ENCODE measurements around the gene SIL1.
"Not testable (repeated sequence)": the region's sequence is repeated elsewhere in the genome, so short reads cannot be mapped to it uniquely, and the experiment has no call there.

Gene SIL1

DNA sequence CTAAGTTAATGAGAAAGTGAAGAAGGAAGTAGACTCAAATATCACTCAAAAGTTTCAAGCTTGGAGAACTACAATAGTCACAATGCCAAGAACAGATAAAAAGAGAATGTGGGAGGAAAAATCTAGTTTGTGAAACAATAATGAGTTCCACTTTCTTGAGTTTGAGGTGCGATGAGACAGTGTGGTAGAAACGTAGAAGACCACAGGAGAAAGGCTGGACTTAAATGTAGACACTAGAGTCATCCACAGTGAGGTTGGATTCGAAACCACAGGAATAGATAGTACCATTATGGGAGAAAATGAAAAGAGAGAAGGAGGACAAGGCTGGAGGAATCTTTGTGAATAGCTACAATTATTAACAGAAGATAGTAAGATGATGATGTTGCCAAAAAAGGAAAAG, 182.0 kb downstream of the SIL1 start:
- no peak for DNase-seq

DNA sequence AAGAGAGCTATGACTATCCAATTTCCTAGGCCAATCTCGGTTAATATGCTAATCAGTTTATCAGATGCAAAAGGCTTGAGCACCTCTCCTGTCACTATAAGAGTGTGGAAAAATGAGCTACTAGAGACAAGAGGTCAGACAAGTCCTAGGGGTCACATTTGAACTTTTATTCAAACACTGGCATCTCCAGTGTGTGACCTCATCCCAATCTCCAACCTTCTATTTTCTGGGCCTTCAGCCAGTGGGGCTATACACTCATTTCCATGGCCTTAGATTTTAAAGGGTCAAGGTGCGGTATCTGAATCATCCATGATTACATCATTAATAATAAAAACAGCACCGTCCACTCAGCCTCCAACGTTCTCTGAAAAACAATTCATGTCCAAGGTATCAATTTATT, 183.4 kb downstream of the SIL1 start:
- peak; percentile 60 for DNase-seq

DNA sequence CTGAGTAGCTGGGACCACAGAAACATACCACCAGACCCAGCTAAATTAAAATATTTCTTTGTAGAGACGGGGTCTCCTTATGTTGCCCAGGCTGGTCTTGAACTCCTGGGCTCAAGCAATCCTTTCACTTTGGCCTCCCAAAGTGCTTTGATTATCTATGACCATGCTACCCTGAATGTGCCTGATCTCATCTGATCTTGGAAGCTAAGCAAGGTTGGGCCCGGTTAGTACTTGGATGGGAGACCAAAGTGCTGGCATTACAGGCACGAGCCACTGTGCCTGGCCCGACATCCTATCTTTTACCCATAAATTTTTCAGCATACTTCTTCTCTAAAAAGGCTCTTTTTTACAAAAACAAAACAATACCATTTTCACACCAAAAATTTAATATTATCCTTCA, 186.0 kb downstream of the SIL1 start:
- DNase-seq, result no peak

DNA sequence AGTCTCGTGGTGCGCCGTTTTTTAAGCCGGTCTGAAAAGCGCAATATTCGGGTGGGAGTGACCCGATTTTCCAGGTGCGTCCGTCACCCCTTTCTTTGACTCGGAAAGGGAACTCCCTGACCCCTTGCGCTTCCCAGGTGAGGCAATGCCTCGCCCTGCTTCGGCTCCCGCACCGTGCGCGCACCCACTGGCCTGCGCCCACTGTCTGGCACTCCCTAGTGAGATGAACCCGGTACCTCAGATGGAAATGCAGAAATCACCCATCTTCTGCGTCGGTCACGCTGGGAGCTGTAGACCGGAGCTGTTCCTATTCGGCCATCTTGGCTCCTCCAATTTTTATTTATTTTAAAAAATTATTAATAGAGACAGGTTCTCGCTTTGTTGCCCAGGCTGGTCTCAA, 187.0 kb downstream of the SIL1 start:
- not testable (repeated sequence) for DNase-seq

DNA sequence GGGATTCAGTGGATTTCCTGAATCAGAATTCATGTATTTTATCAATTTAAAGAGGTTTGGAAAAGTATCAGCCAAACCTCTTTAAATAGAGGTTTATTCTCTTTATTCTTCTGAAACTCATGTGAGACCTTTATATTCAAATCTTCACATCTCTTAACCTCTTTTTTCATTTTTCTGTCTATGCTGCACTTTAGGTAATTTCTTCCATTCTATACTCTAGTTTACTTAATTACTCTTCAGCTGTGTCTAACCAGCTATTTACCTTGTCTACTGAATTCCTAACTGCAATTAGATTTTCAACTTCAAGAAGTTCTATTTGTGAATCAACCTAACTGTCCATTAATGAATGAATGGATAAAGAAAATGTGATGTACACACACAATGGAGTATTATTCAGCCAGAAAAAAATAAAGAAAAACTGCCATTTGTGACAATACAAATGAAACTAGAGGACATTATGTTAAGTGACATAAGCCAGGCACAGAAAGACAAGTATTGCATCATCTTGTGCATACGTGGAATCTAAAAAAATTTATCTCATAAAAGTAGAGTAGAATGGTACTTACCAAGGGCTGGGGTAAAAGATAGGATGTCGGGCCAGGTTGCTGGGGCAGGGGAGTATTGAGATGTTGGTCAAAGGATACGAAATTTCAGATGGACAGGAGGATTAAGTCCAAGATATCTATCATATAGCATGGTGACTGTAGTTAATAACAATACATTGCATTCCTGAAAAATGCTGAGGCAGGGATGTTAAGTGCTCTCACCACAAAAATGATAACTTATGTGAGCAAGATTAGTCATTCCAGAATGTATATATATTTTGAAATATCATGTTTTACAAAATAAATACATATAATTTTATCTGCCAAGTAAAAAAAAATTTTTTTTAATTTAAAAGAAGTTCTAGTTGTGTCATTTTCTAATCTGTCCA, 193.5 kb downstream of the SIL1 start:
- DNase-seq, result peak; percentile 48

DNA sequence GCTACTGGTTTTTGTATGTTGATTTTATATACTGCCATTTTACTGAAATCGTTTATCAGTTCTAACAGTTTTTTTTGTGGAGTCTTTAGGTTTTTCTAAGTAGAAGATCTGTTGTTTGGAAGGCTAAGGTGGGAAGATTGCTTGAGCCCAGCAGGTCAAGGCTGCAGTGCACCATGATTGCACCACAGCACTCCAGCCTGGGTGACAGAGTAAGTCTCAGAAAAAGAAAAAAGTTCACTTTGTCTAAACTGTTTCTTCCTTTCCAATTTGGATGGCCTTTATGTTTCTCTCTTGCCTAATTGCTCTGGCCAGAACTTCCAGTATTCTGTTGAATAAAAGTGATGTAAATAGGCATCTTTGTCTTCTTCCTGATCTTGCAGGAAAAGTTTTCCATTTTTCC, 198.5 kb downstream of the SIL1 start:
- no peak for DNase-seq

DNA sequence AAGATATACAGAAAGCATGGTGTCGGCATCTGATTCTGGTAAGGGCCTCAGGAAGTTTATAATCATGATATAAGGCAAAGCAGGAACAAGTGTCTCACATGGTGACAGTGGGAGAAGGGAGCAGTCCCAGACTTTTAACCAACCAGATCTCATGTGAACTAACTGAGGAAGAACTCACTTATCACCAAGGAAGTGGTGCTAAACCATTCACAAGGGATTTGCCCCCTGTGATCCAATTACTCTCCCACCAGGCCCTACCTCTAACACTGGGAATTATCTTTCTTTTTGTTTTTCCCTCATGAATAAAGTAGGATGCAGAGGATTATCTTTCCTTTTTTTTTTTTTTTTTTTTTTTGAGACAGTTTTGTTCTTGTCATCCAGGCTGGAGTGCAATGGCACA, 199.6 kb downstream of the SIL1 start:
- no peak for DNase-seq

DNA sequence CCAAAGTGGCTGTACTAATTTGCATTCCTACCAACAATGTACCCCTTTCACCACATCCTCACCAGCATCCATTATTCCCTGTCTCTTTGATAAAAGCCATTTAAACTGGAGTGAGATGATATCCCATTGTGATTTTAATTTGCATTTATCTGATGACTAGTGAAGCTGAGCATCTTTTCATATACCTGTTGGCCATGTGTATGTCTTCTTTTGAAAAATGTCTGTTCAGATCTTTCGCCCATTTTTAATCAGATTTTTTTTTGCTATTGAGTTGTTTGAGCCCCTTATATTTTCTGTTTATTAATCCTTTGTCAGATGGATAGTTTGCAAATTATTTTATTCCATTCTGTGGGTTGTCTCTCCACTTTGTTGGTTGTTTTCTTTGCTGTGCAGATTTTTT, 202.0 kb downstream of the SIL1 start:
- no peak for DNase-seq

DNA sequence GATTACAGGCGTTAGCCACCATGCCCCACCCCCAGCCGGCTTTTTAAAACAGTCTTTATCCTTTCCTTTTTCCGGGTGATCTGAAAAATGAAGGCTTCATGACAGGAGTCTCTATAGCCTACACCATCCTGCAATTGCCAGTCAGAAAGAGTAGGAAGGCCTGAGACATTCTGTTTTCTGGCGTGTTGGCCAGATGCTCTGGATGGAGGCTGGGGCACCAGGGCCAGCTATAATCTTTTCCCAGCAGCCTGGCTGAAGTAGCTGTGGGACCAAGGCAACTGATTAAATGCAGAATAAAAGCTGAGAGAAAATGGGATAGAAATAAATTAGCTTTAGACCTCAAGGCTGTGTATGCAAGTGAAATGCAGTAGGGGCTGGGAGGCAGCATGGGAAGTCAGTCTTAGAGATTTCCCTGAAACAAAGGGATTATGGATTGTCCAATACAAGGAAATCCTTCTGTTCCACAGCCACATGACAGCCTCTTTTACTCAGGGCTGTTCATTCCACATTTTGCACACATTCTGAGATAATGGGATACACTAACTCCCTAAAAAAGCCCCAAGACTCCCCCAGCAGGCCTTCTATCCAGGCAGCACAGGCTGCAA, 207.1 kb downstream of the SIL1 start:
- DNase-seq, result no peak

DNA sequence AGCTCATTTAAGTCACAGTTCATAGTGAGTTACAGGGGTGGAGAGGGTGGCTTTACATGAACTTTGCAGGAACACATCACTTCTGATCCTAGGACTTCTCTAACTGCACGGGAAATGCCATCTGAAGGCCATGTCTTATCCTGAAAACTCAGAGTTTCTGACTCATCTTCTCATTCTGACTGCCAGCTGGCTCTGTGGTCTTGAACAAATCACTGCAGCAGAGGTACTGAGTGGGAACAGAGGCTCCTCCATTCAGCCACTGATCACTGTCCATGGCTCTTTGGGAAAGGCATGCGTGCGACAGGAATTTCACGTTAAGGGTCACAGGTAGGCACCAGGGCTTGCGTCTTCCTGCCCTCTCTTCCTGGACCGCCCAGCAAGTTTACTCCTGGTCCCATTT, 208.4 kb downstream of the SIL1 start:
- DNase-seq, result peak; percentile 65

DNA sequence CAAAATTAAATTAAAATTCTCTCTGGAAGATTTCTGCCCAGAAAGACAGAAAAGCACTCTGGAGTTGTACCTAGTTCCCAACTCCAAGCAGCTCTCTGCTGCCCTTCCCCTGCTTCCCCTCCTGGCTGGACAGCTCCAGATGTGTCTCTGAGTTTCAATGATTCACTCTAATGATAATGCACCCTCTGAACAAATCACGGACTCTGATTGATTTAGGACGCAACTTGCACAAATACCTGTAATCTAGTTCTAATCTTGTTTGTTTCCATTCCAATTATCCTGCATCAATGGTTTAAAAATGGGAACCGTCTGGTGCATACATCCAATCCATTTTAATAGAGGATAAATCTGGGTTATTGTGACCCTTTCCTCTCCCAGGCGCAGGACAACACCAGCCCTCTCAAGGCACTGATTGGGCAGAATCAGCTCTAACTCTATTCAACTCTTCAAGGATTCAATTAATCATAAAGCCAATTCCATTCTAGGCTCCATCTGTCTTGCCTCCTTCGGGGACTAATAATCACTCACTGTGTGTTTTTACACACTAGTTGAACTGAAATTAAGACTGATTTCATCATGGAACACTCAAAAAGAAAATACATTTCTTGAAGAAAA, 211.9 kb downstream of the SIL1 start:
- no peak for DNase-seq

DNA sequence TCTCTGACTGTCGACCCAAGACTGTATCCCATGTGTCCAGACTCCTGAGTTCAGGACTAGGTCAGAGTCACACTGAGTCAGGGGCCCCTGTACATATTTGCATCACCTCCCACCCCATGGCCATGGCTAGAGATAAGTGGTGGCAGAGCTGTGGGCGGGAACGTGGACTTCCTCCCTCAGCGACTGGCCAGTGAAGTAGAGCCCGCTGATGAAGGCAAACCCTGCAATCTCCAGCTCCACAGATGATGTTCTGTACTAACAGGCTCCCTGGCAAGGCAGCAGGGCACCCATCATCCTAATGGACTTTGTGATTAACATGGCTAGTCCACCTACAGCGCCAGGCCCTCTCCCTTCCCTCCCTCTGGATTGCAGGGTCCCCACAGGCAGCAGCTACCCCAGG, 212.5 kb downstream of the SIL1 start:
- no peak for DNase-seq

DNA sequence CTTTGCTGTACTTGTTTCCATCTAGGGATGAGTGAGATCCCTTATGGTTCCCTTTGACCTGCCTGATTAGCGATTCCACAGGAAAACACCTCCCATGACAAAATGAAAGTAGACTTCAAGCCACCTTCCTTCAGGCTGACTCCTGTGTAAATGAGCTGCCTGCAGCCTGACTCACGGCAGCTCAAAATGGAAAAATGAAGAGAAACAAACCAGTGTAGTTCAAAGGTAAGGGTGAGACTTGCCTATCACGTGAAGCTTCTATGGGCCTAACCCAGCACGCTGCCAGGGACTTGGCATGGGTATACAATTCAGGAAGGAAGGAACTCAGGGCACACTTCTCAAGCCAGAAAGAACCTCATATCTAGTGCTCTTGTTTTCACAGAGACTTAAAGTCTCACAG, 212.9 kb downstream of the SIL1 start:
- DNase-seq, result no peak

DNA sequence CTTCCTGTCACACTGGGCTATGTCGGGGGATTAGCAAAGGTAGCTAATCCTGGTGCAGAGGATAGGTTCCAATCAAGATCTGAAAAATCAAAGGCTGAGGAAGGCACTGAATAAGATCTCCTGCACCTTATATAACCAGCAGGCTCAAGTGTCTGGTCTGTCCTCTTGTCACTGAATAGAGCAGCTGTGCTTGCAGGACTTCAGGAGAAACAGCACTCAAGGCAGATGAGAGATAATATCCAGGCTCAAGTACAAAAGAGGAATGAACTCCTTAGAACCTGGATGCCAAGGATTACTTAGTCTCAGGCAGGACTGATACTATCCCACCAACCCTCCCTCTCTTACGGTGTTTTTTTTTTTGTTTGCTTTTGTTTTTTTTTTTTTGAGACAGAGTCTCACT, 214.2 kb downstream of the SIL1 start:
- no peak for DNase-seq

DNA sequence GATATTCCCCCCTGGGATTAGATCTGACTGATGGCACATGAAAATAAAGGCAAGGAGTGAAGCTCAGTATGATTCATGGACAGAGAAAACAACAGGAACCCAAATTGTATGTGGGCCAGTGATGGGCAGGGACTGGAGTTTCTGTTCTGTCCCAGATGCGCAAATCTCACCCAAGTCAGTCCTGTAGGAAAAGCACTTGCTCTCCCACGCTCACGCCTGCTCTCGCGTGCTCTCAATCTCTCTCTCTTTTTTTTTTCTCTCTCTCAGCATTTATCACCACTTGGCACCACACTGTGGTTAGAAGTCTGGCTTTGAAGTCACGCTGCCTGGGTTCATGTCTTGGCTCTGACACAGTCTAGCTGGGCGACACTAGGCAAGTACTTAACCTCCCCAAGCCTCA, 216.6 kb downstream of the SIL1 start:
- peak; percentile 27 for DNase-seq

DNA sequence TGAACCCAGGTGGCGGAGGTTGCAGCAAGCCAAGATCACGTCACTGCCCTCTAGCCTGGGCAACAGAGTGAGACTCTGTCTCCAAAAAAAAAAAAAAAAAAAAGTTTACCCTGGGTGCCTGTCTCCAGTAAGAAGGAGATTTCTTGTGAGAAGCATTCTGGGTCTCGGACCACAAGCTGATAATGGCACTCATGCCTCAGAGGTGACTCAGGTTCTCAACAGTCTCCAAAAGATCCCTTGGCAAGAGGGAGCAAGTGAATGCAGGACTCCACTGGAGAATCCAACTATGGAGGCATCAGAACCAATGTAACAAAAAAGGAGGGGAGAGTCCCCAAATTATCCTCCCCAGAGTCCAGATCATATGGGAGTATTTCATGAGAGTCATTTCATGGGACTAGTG, 217.0 kb downstream of the SIL1 start:
- peak; percentile 82 for DNase-seq

DNA sequence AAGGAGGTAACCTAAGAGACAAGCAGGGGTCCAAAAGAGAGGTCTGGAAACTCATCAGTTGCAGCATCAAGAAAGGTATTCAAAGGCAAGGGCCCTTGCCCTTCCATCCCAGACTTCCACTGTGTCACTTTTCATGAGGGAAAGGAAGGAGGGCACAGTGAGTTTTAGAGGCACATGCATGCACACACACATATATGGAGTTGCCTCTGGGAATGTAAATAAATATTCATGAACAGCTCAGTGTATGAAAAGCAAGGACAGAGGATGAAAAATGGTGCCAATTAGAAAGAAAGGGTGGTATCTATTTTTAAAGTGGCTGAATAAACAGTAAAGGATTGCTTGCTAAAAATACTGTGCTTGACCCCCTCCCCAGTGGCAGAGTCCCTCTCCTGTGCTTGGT, 217.7 kb downstream of the SIL1 start:
- no peak for DNase-seq

DNA sequence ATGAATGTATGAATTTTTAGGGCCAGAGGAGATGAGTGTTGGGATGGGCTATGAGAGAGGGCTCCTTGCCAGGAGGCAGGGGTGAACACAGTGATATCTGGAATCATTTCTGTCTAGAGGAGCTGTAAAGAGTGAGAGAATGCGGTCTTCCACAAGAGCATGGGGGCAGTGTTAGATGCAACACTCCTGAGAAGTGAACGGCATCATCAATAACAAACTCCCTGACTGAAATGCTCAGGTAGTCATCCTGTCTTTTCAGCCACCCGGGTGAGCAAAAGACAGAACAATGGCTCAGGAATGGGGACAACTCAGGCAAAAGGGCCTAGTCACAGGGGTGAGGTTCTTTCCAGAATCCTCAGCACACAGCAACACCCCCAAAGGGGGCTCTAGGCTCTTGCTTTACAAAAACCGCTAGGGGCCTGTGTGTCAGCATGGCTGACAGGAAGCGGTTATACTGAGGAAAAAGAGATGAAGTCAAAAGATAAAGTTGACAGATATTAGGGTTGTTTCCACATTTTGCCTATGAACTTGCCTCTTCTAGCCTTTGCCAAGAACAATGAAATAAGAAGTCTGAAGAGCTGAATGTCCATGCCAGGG, 218.4 kb downstream of the SIL1 start:
- no peak for DNase-seq

DNA sequence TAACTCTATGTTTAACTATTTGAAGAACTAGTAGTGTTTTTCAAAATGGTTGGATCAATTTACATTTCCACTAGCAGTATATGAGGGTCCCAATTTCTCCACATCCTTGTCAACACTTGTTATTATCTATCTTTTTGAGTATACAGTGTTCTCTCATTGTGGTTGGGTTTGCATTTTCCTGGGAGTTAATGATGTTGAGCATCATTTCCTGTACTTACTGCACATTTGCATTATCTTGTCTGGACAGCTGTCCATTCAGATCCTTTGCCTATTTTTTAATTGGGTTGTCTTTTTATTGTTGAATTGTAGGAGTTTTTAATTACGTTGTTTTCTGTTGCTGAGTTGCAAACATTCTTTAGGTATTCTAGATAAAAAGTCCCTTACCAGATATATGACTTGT, 219.6 kb downstream of the SIL1 start:
- no peak for DNase-seq

DNA sequence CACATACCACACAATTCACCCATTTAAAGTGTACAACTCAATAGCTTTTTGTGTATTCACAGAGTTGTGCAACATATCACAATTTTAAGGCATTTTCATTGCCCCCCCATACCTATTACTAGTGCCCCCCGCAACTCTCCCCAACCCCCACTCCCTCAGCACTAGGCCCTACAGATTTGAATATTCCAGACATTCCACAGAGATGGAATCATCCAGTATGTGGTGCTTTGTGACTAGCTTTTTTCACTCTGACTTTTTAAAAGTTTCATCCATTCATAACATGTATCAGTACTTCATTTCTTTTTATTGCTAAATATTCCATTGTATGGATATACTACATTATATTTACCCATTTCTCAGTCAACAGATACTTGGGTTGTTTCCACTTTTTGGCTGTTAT, 220.1 kb downstream of the SIL1 start:
- DNase-seq, result peak; percentile 75

DNA sequence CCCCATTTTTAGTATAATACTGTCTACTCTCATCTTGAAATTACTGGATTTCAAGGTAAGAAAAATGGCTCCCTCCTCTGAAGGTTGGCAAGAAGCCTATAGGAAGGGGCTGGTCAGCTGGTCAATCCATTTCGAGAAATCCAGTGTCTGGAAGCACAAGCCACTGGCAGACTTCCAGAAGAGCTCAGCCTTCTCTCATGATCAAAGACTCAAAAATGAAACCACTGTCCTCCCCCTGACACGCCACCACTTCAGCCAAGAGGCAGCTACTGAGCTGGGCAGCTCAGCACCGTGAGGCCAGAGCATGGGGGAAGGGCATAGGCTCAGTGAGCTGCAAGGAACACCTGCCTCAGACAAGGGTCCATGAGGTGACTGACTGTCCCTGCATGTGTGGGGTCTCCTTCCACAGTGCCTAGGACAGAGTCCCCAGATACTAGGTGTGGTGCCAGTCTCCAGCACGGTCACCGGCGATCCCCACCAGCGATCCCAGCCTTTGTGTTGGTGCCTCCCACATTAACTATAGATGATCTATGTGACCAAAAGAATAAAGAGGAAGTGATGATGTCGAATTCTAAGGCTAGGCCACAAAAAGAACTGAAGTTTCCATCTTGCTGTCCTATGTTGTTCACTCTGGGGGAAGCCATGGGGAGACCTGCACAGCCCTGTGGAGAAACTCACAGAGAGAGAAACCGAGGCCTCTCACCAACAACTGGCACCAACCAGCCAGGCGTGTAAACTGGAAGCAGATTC, 222.9 kb downstream of the SIL1 start:
- DNase-seq, result peak; percentile 69

DNA sequence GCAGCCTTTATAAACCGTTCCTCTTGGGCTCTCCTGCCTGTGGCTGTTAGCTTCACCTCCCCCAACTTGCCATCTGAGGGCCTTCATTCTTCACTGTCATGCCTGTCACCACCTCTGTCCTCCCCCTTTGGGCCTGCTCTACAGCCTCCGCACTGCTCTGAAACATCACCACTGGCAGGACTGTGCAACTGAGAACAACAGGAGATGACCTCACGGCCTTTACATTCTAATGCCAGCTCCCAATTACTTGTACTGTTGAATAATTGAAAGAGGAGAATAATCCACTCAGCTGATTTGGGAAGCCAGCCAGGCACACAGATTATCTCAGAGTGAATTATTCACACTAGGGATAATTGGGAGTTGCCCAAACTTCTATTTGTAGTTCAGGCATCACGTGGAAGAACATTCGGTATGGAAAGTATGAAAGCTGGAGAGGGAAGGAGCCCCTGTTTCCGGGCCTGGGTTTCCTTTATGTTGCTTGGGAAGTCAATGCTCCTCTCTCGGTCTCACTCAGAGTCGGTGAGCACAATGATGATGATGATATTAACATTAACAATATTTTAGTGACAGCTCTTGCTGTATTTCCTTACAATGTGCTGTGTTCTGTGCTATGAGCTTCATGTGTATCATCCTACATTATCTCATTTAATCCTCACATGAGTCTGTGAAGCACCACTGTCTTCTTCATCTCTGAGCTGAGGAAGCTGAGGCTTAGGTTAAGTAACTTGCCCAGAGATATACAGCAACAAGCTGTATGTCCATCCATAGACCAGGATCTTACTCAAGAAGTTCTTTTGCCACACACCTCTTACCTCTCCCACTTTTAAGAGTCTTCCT, 223.7 kb downstream of the SIL1 start:
- DNase-seq, result peak; percentile 90
